ENCODE data around the gene OR3A2.
"Not testable (repeated sequence)": the region's sequence is repeated elsewhere in the genome, so short reads cannot be mapped to it uniquely, and the experiment has no call there.

- TF ChIP-seq CTCF (conservative IDR thresholded peaks at IDR 0.05 in 1 of 2, IDR thresholded peaks at IDR 0.05 in 1 of 2; ENCODE audit: extremely low read depth in 1 of 2, insufficient read depth in 1 of 2, low read depth in 1 of 2, low read length in 2 of 2); EZH2 (IDR thresholded peaks at IDR 0.05; ENCODE audit: borderline replicate concordance, low read length): not testable (repeated sequence)
Observed at GRCh38 chr17:3293548-3293947, 92.6 kb downstream of the OR3A2 start.
